Measurements from ENCODE around the gene PAQR6. TPM values are rescaled to one million over a fixed set of nuclear protein-coding genes. Genes with fewer than 3 reads are reported as not detected.
A peak's percentile ranks its signal among the peaks of the same experiment; 100 is the strongest.

The PAQR6 gene
- total RNA-seq (1 to 10 TPM in 2 of 4 donors, under 1 TPM in 2; 0.68 to 1.5 (median 0.95) TPM), polyA plus RNA-seq (1.3 TPM)
- long read RNA-seq, donor 1, partial matches to known transcripts = 1 of 4 reads
- long read RNA-seq, donor 1, other reads (novel, unspliced or antisense) = 2 of 4 reads
- long read RNA-seq, donor 2, partial matches to known transcripts = 1 of 1 reads
- long read RNA-seq, donor 2, other reads (novel, unspliced or antisense) = 0 of 1 reads
- long read RNA-seq, donor 3, partial matches to known transcripts = 2 of 7 reads
- long read RNA-seq, donor 3, other reads (novel, unspliced or antisense) = 4 of 7 reads
- long read RNA-seq, donor 4, partial matches to known transcripts = 0 of 4 reads
- long read RNA-seq, donor 4, other reads (novel, unspliced or antisense) = 4 of 4 reads

- intact Hi-C loops (cut with DNase I) = no loop called here
- DNase-seq (peak; percentile 52 to 85 (median 84)), ATAC-seq (peak; percentile 49 to 62)
- H3K27ac ChIP-seq (ENCODE audit: low read length) = no peak within 1 kb of the TSS
- 43% methylated on average over 16 of the region's 16 CpGs for WGBS
- no peaks in the 10 kb centered on the region for H3K27me3 ChIP-seq (ENCODE audit: control insufficient read depth, insufficient read depth)
- no peak within 1 kb of the TSS for H3K4me3 ChIP-seq (ENCODE audit: low read length)
- H3K9me3 ChIP-seq (ENCODE audit: control insufficient read depth, low read length) = no peaks in the 10 kb centered on the region
- H3K4me1 ChIP-seq (ENCODE audit: control insufficient read depth, insufficient read depth, low read length) = peaks cover 5% of the 10 kb centered on the region
Observed at GRCh38 chr1:156247460-156248322, at the start of gene PAQR6. TSS of gene PAQR6 (minus strand) at chr1:156248056. CDS start at chr1:156246731, 1,325 bp downstream.

- ATAC-seq = peak; percentile 46 to 49
- WGBS = under 1% methylated on average over 17 of the region's 17 CpGs
- Histone ChIP-seq H3K27ac (ENCODE audit: low read length) (peak within 1 kb of the TSS; percentile 1), H3K27me3 (ENCODE audit: control insufficient read depth, insufficient read depth) (no peaks in the 10 kb centered on the region), H3K9me3 (ENCODE audit: control insufficient read depth, low read length) (no peaks in the 10 kb centered on the region), H3K4me1 (ENCODE audit: control insufficient read depth, insufficient read depth, low read length) (peaks cover 3% of the 10 kb centered on the region), H3K4me3 (ENCODE audit: low read length) (peak within 1 kb of the TSS; percentile 64)
- DNase-seq = peak; percentile 75 to 90 (median 83)
- intact Hi-C loops (cut with DNase I) = no loop called here
Observed at GRCh38 chr1:156295391-156295947, 47.6 kb upstream of the PAQR6 start, which contains the start of gene GLMP. TSS of gene GLMP (minus strand) at chr1:156295679. CDS start at chr1:156295645, 34 bp downstream.

- intact Hi-C loops (cut with DNase I) = no loop called here
- no peak overlapping the region for H3K4me3 ChIP-seq (ENCODE audit: low read length)
- DNase-seq (peak in 1 of 3 donors; percentile 55), ATAC-seq (no peak)
- no peaks in the 10 kb centered on the region for H3K9me3 ChIP-seq (ENCODE audit: control insufficient read depth, low read length)
- peaks cover 3% of the 10 kb centered on the region for H3K4me1 ChIP-seq (ENCODE audit: control insufficient read depth, insufficient read depth, low read length)
- no peaks in the 10 kb centered on the region for H3K27me3 ChIP-seq (ENCODE audit: control insufficient read depth, insufficient read depth)
- WGBS = 90% methylated on average over 9 of the region's 9 CpGs
- no peak overlapping the region for H3K27ac ChIP-seq (ENCODE audit: low read length)
Observed at GRCh38 chr1:156293895-156294294, 46.0 kb upstream of the PAQR6 start.

GRCh38 chr1:156293098-156293434, 45.2 kb upstream of the PAQR6 start:
- WGBS = 90% methylated on average over 8 of the region's 8 CpGs
- peaks cover 3% of the 10 kb centered on the region for H3K4me1 ChIP-seq (ENCODE audit: control insufficient read depth, insufficient read depth, low read length)

GRCh38 chr1:156291226-156292061, 43.6 kb upstream of the PAQR6 start:
- peak; percentile 94 to 97 (median 97) for DNase-seq
- Histone ChIP-seq H3K9me3 (ENCODE audit: control insufficient read depth, low read length) (no peaks in the 10 kb centered on the region), H3K4me3 (ENCODE audit: low read length) (peak overlapping the region; percentile 38), H3K27me3 (ENCODE audit: control insufficient read depth, insufficient read depth) (no peaks in the 10 kb centered on the region), H3K27ac (ENCODE audit: low read length) (peak overlapping the region; percentile 37), H3K4me1 (ENCODE audit: control insufficient read depth, insufficient read depth, low read length) (peaks cover 3% of the 10 kb centered on the region)
- 10% methylated on average over 37 of the region's 37 CpGs for WGBS
- intact Hi-C loops (cut with DNase I) = no loop called here
- peak; percentile 96 for ATAC-seq

More at GRCh38 chr1:156293098-156293434, 45.2 kb upstream of the PAQR6 start:
- Histone ChIP-seq H3K9me3 (ENCODE audit: control insufficient read depth, low read length) (no peaks in the 10 kb centered on the region), H3K4me3 (ENCODE audit: low read length) (no peak overlapping the region), H3K27me3 (ENCODE audit: control insufficient read depth, insufficient read depth) (no peaks in the 10 kb centered on the region), H3K27ac (ENCODE audit: low read length) (no peak overlapping the region)
- ATAC-seq (no peak), DNase-seq (no peak)
- intact Hi-C loops (cut with DNase I) = no loop called here

- Histone ChIP-seq H3K27me3 (ENCODE audit: control insufficient read depth, insufficient read depth) (no peaks in the 10 kb centered on the region), H3K27ac (ENCODE audit: low read length) (no peak overlapping the region), H3K4me1 (ENCODE audit: control insufficient read depth, insufficient read depth, low read length) (peaks cover 2% of the 10 kb centered on the region), H3K4me3 (ENCODE audit: low read length) (no peak overlapping the region), H3K9me3 (ENCODE audit: control insufficient read depth, low read length) (no peaks in the 10 kb centered on the region)
- ATAC-seq = no peak
- no peak for DNase-seq
- intact Hi-C loops (cut with DNase I) = no loop called here
Observed at GRCh38 chr1:156289857-156290256, 42.0 kb upstream of the PAQR6 start.

- Histone ChIP-seq H3K27me3 (ENCODE audit: control insufficient read depth, insufficient read depth) (no peaks in the 10 kb centered on the region), H3K27ac (ENCODE audit: low read length) (no peak overlapping the region), H3K9me3 (ENCODE audit: control insufficient read depth, low read length) (no peaks in the 10 kb centered on the region), H3K4me1 (ENCODE audit: control insufficient read depth, insufficient read depth, low read length) (peaks cover 12% of the 10 kb centered on the region), H3K4me3 (ENCODE audit: low read length) (no peak overlapping the region)
- intact Hi-C loops (cut with DNase I) = no loop called here
- ATAC-seq = no peak
- no peak for DNase-seq
- 95% methylated on average over 8 of the region's 8 CpGs for WGBS
Observed at GRCh38 chr1:156286061-156286460, 38.2 kb upstream of the PAQR6 start.

- Histone ChIP-seq H3K27me3 (ENCODE audit: control insufficient read depth, insufficient read depth) (no peaks in the 10 kb centered on the region), H3K9me3 (ENCODE audit: control insufficient read depth, low read length) (no peaks in the 10 kb centered on the region), H3K4me1 (ENCODE audit: control insufficient read depth, insufficient read depth, low read length) (peaks cover 12% of the 10 kb centered on the region), H3K27ac (ENCODE audit: low read length) (no peak overlapping the region), H3K4me3 (ENCODE audit: low read length) (no peak overlapping the region)
- no peak for DNase-seq
- no peak for ATAC-seq
- 89% methylated on average over 21 of the region's 21 CpGs for whole genome bisulfite sequencing
- intact Hi-C loops (cut with DNase I) = no loop called here
Observed at GRCh38 chr1:156285437-156285836, 37.6 kb upstream of the PAQR6 start.

GRCh38 chr1:156284757-156285156, 36.9 kb upstream of the PAQR6 start:
- H3K4me3 ChIP-seq (ENCODE audit: low read length) = no peak overlapping the region
- no peak overlapping the region for H3K27ac ChIP-seq (ENCODE audit: low read length)
- WGBS = 73% methylated on average over 4 of the region's 4 CpGs
- intact Hi-C loops (cut with DNase I) = no loop called here
- DNase-seq = no peak
- H3K9me3 ChIP-seq (ENCODE audit: control insufficient read depth, low read length) = no peaks in the 10 kb centered on the region
- H3K27me3 ChIP-seq (ENCODE audit: control insufficient read depth, insufficient read depth) = no peaks in the 10 kb centered on the region
- peaks cover 16% of the 10 kb centered on the region for H3K4me1 ChIP-seq (ENCODE audit: control insufficient read depth, insufficient read depth, low read length)
- ATAC-seq = no peak

- H3K27ac ChIP-seq (ENCODE audit: low read length) = no peak within 1 kb of the TSS
- H3K4me1 ChIP-seq (ENCODE audit: control insufficient read depth, insufficient read depth, low read length) = peaks cover 16% of the 10 kb centered on the region
- DNase-seq = no peak
- no peaks in the 10 kb centered on the region for H3K27me3 ChIP-seq (ENCODE audit: control insufficient read depth, insufficient read depth)
- H3K4me3 ChIP-seq (ENCODE audit: low read length) = peak within 1 kb of the TSS; percentile 74
- no peaks in the 10 kb centered on the region for H3K9me3 ChIP-seq (ENCODE audit: control insufficient read depth, low read length)
- intact Hi-C loops (cut with DNase I) = no loop called here
- no peak for ATAC-seq
- WGBS = 90% methylated on average over 7 of the region's 7 CpGs
Observed at GRCh38 chr1:156284112-156284511, 36.3 kb upstream of the PAQR6 start, which contains the start of gene TMEM79. TSS of gene TMEM79 (plus strand) at chr1:156284325. CDS start at chr1:156285227, 902 bp downstream.

Measured in right cardiac atrium (tissue), 5 donors.